HepG2 (cell line): ENCODE measurements around the gene VRK2. TPM values are rescaled to one million over a fixed set of nuclear protein-coding genes. Genes with fewer than 3 reads are reported as not detected.

Experiments
- ATAC-seq: fragments of 200-7000 bp; cut with Tn5 transposase; 3 replicates; pipeline ENCODE4 v1.9.1; 2020; ENCODE audit warnings: mild to moderate bottlenecking, moderate library complexity
- BruUV-seq: library from RNA; stranded (reverse); fragments of 400-500 nt; replicated peaks from 2 replicates; lab custom pipeline; 2021; lab: Mats Ljungman, UMichigan
- CTCF ChIA-PET: fragments of 300-600 bp; formaldehyde crosslinking; extraction: SDS; loops from one replicate; lab custom pipeline; 2021; ENCODE audit warnings: low total read pairs, inconsistent platforms, low intra/inter-chr PET ratio; lab: Yijun Ruan, JAX
- POLR2A ChIA-PET: fragments of 350-600 bp; sonication (Branson Sonifier 250); formaldehyde crosslinking; loops from one replicate; lab custom pipeline; 2020; ENCODE audit warnings: antibody characterized with exemption, inconsistent platforms; lab: Yijun Ruan, JAX
- DNase-seq: peaks from one replicate; pipeline ENCODE4 v3.0.0-alpha.2; 2015; ENCODE audit warnings: low spot score
- FAIRE-seq: peaks from 3 replicates; lab custom pipeline; 2011; peaks lifted over from hg19 to GRCh38; lab: Jason Lieb, UNC
- H2AFZ ChIP-seq: one replicate; pipeline ENCODE4 v1.6.1; 2011; ENCODE audit warnings: low read length, inconsistent platforms
- H3K27ac ChIP-seq: fragments of 300-600 bp; 3 replicates; pipeline ENCODE4 v1.8.0; 2011; ENCODE audit warnings: mixed run types, mild to moderate bottlenecking, mixed read lengths, low read length, inconsistent platforms; ENCODE audit not compliant: insufficient read depth; ENCODE audit errors: extremely low read length
- H3K27me3 ChIP-seq, 2 experiments: fragments of 200-600 bp in 1 of 2; 2 replicates in 1 of 2; 3 replicates in 1 of 2; pipeline versions ENCODE4 v1.6.0 to v1.8.0; 2011; ENCODE audit warnings: low read length in 2 of 2, mild to moderate bottlenecking in 2 of 2, moderate library complexity in 2 of 2, inconsistent platforms in 1 of 2; ENCODE audit not compliant: insufficient read depth in 2 of 2, control insufficient read depth in 1 of 2
- H3K36me3 ChIP-seq, 2 experiments: fragments of 200-600 bp in 1 of 2; replicated peaks in 1 of 2; 2 replicates in 1 of 2; 3 replicates in 1 of 2; pipeline versions ENCODE4 v1.5.1 to v1.8.0; 2011; ENCODE audit warnings: low read length in 2 of 2, inconsistent platforms in 1 of 2; ENCODE audit not compliant: insufficient read depth in 2 of 2, control insufficient read depth in 1 of 2
- H3K4me1 ChIP-seq: 2 replicates; pipeline ENCODE4 v1.5.1; 2012; ENCODE audit warnings: low read length, inconsistent platforms; ENCODE audit not compliant: insufficient read depth
- H3K4me2 ChIP-seq: 2 replicates; pipeline ENCODE4 v1.6.0; 2011; ENCODE audit warnings: low read depth, low read length, inconsistent platforms
- H3K4me3 ChIP-seq, 3 experiments: fragments of 200-600 bp in 1 of 3; sonication (generic), shearing (Covaris generic) in 1 of 3; replicated peaks in 1 of 3; 2 replicates each; pipeline ENCODE4 v1.5.1; 2011 to 2016; ENCODE audit warnings: low read length in 3 of 3, inconsistent platforms in 2 of 3, low read depth in 2 of 3, mild to moderate bottlenecking in 2 of 3, control low read depth in 1 of 3, mixed read lengths in 1 of 3; ENCODE audit not compliant: insufficient read depth in 1 of 3
- H3K79me2 ChIP-seq: one replicate; pipeline ENCODE4 v1.6.1; 2011; ENCODE audit warnings: low read length, inconsistent platforms; ENCODE audit not compliant: insufficient read depth
- H3K9ac ChIP-seq: 2 replicates; pipeline ENCODE4 v1.6.0; 2011; ENCODE audit warnings: mild to moderate bottlenecking, low read depth, low read length, inconsistent platforms; ENCODE audit not compliant: insufficient read depth
- H3K9me3 ChIP-seq: 2 replicates; pipeline ENCODE4 v1.5.1; 2012; ENCODE audit warnings: mild to moderate bottlenecking, low read length
- H4K20me1 ChIP-seq: 2 replicates; pipeline ENCODE4 v1.6.0; 2011; ENCODE audit warnings: inconsistent platforms, mild to moderate bottlenecking, low read length, moderate library complexity; ENCODE audit not compliant: insufficient read depth
- ATF7 ChIP-seq, 2 experiments: fragments of 450-650 bp in 1 of 2; sonication (generic) in 1 of 2; formaldehyde crosslinking in 1 of 2; IDR thresholded peaks; 2 replicates each; pipeline versions ENCODE4 v1.4.0 to v1.6.1; 2016 to 2020; ENCODE audit warnings: antibody characterized with exemption in 1 of 2, mild to moderate bottlenecking in 1 of 2, missing genetic modification reagents in 1 of 2
- MYPOP ChIP-seq: sonication (generic); formaldehyde crosslinking; IDR thresholded peaks from 2 replicates; pipeline ENCODE4 v1.8.1; 2023; ENCODE audit warnings: mild to moderate bottlenecking, moderate library complexity, missing genetic modification reagents
- NFIB ChIP-seq: sonication (generic); formaldehyde crosslinking; IDR thresholded peaks from 2 replicates; pipeline ENCODE4 v1.9.0; 2021; ENCODE audit warnings: missing genetic modification reagents, mild to moderate bottlenecking, borderline replicate concordance
- PHF20 ChIP-seq: sonication (generic); formaldehyde crosslinking; IDR thresholded peaks from 2 replicates; pipeline ENCODE4 v1.5.0; 2020; ENCODE audit warnings: mild to moderate bottlenecking, missing genetic modification reagents
- SMARCE1 ChIP-seq: fragments of 450-650 bp; IDR thresholded peaks from 2 replicates; pipeline ENCODE4 v1.6.1; 2017; ENCODE audit warnings: borderline replicate concordance
- ZFP36L2 ChIP-seq: sonication (generic); formaldehyde crosslinking; IDR thresholded peaks from 2 replicates; pipeline ENCODE4 v1.4.0; 2020; ENCODE audit warnings: missing genetic modification reagents
- ZNF563 ChIP-seq: sonication (generic); formaldehyde crosslinking; IDR thresholded peaks from 2 replicates; pipeline ENCODE4 v1.8.0; 2022; ENCODE audit warnings: mild to moderate bottlenecking, moderate library complexity, missing genetic modification reagents
- WGBS: methylation state at CpG from one replicate; pipeline ENCODE4 v1.1.6; 2017; ENCODE audit warnings: low lambda C conversion rate; 5-methylcytosine and 5-hydroxymethylcytosine counted together
- in situ Hi-C: cut with HindIII; loops from 2 replicates; pipeline ENCODE4 v1.10.0; 2017; ENCODE audit warnings: low pct_unique_long_range_greater_than_20kb; ENCODE audit not compliant: extremely low pct_ligation_motif_present
- intact Hi-C: fragments of 100-400 bp; cut with micrococcal nuclease; formaldehyde crosslinking; loops from one replicate; pipeline ENCODE4 v1.10.0; 2022; ENCODE audit not compliant: unreplicated experiment
- polyA plus RNA-seq, 8 experiments: library from polyadenylated mRNA; depleted of rRNA in 3 of 8; stranded (reverse) in 7 of 8; unstranded in 1 of 8; fragments of >200 nt; fragmentation: Illumina TruSeq in 4 of 8; extraction: Trizol in 4 of 8; gene quantifications; 2 replicates each; pipeline versions ENCODE4 v1.2.1 to v1.2.3, GENCODE V29; 2011 to 2016; ENCODE audit warnings: low read depth in 4 of 8, missing spikeins in 1 of 8, mixed read lengths in 1 of 8; ENCODE audit not compliant: insufficient read depth in 1 of 8
- total RNA-seq, 5 experiments: library from RNA; depleted of rRNA; stranded (reverse); fragments of >200 nt; fragmentation: Illumina TruSeq; extraction: Trizol; gene quantifications; 2 replicates each; pipeline ENCODE4 v1.2.3, GENCODE V29; 2016; ENCODE audit warnings: low read depth in 1 of 5
- TF ChIP-seq, protein P1 (sequence below): sonication (generic); formaldehyde crosslinking; IDR thresholded peaks from 2 replicates; pipeline ENCODE4 v1.5.0; 2020; ENCODE audit warnings: missing genetic modification reagents, mild to moderate bottlenecking, borderline replicate concordance

VRK2 gene
- total and polyA plus RNA-seq, 2 of the 13 experiments (the other 11 are each of a cell fraction or from before 2014, with no cell fraction given): 13.3 to 29.1 TPM

- Histone ChIP-seq H3K9ac (no peak overlapping the region), H3K79me2 (peaks cover 5% of the 10 kb centered on the region), H2AFZ (no peak overlapping the region), H3K27me3 (no peaks in the 10 kb centered on the region), H3K36me3 (peaks cover under 1 to 3% of the 10 kb centered on the region in 2 experiments; a peak in 2 of 5 replicates), H3K4me3 (no peak overlapping the region), H3K4me1 (peaks cover 18% of the 10 kb centered on the region), H4K20me1 (no peaks in the 10 kb centered on the region), H3K9me3 (no peaks in the 10 kb centered on the region), H3K4me2 (no peak overlapping the region), H3K27ac (no peak overlapping the region)
- POLR2A ChIA-PET: no interaction called here
- intact Hi-C loops (no loop called here), in situ Hi-C loops (no loop called here)
- CTCF ChIA-PET: no interaction called here
- no peak for DNase-seq
- FAIRE-seq: no peak
- WGBS: 96% methylated on average over 3 of the region's 3 CpGs
- BruUV-seq: no TSS peak
- ATAC-seq: no peak
- TF ChIP-seq PHF20 (CRISPR knock-in tag): no peak
Observed at GRCh38 chr2:58051445-58051844, 4.8 kb downstream of the VRK2 start.

DNA sequence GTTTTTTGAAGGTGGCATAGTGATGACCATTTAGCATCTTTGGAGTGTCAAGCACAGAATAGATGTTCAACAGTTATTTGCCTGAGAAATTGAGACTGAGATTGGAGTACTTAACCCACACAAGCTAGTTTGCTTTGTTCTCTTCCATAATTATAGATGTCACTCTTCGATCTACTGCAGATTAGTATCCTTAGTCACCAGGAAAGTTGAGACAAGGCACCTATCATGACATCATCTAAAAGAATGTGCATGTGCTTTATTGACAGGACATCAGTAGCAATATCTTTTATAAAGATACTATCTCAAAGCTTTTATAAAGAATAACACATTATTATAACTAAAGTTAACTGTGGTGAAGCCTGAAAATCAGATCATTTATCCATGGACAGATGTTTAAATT lies 6.4 kb downstream of the VRK2 start:
- DNase-seq: no peak
- in situ Hi-C loops: no loop called here
- H3K79me2 ChIP-seq: peaks cover 4% of the 10 kb centered on the region
- CTCF ChIA-PET: no interaction called here
- no peak overlapping the region for H3K9ac ChIP-seq
- H3K4me1 ChIP-seq: peaks cover 13% of the 10 kb centered on the region
- BruUV-seq: no TSS peak
- H3K4me2 ChIP-seq: no peak overlapping the region
- H3K4me3 ChIP-seq: no peak overlapping the region
- H4K20me1 ChIP-seq: no peaks in the 10 kb centered on the region
- H2AFZ ChIP-seq: no peak overlapping the region
- no peak for ATAC-seq
- H3K27me3 ChIP-seq: no peaks in the 10 kb centered on the region
- H3K27ac ChIP-seq: no peak overlapping the region
- intact Hi-C loops: no loop called here
- TF ChIP-seq ZNF563 (CRISPR knock-in tag): no peak
- TF ChIP-seq ATF7 (IDR thresholded peaks at IDR 0.05): peak; percentile 76
- TF ChIP-seq ATF7 (CRISPR knock-in tag; IDR thresholded peaks at IDR 0.05): no peak
- TF ChIP-seq, protein P1, sequence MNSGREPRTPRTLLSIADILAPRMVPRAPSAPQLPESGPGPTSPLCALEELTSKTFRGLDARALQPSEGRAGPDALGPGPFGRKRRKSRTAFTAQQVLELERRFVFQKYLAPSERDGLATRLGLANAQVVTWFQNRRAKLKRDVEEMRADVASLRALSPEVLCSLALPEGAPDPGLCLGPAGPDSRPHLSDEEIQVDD (CRISPR knock-in tag): no peak
- no peak for TF ChIP-seq ZFP36L2 (CRISPR knock-in tag)
- TF ChIP-seq SMARCE1: no peak
- TF ChIP-seq MYPOP (CRISPR knock-in tag): no peak
- no peak for TF ChIP-seq NFIB (CRISPR knock-in tag)
- H3K36me3 ChIP-seq: peaks cover 3% of the 10 kb centered on the region in 2 experiments; a peak in 2 of 5 replicates
- 100% methylated on average over 1 of the region's 1 CpG for whole genome bisulfite sequencing
- POLR2A ChIA-PET: no interaction called here
- no peaks in the 10 kb centered on the region for H3K9me3 ChIP-seq
- no peak for FAIRE-seq
